ENCODE measurements around the gene TRIM9.

The TRIM9 gene

GRCh38 chr14:51094901-51095853 lies at the start of gene TRIM9:
Gene TRIM9, minus strand, starts transcription at chr14:51095105. Its CDS starts 166 bp downstream, at chr14:51094939.
- DNase-seq (ENCODE audit: low spot score): peak; percentile 90
- Mint-ChIP-seq H3K4me1 (ENCODE audit: low read depth) (peaks cover 15% of the 10 kb centered on the region), H3K27ac (peak within 1 kb of the TSS; percentile 57), H3K27me3 (ENCODE audit: low read depth) (peaks cover 67% of the 10 kb centered on the region), H3K36me3 (ENCODE audit: low read depth) (no peaks in the 10 kb centered on the region), H3K4me3 (peak within 1 kb of the TSS; percentile 93), H3K9me3 (no peaks in the 10 kb centered on the region)

GRCh38 chr14:51140856-51141255 lies 46.0 kb upstream of the TRIM9 start:
- no peak overlapping the region for H3K27ac Mint-ChIP-seq
- H3K9me3 Mint-ChIP-seq: no peaks in the 10 kb centered on the region
- H3K4me1 Mint-ChIP-seq (ENCODE audit: low read depth): no peaks in the 10 kb centered on the region
- DNase-seq (ENCODE audit: low spot score): no peak
- H3K4me3 Mint-ChIP-seq: no peak overlapping the region
- peaks cover 2% of the 10 kb centered on the region for H3K27me3 Mint-ChIP-seq (ENCODE audit: low read depth)
- H3K36me3 Mint-ChIP-seq (ENCODE audit: low read depth): no peaks in the 10 kb centered on the region

DNA sequence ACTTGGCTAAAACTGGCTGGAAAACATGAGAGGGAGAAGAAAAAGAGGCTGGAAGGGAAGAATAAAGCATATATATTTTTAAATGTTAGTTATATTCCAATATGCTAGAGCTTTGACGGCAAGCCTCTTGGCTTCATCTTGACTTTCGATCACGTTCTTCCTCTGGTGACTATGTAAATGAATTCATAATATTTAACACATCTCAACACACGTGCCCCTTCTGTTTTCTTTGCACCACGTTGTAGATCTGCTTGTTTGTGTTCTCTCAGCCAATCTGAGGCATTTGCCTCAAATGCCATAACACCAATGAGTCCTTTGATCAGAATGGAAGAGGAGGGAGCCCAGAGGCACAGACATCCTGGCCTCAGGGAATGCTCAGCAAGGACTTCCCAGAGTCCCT lies 45.4 kb upstream of the TRIM9 start:
- Mint-ChIP-seq H3K36me3 (ENCODE audit: low read depth) (no peaks in the 10 kb centered on the region), H3K27ac (no peak overlapping the region), H3K4me1 (ENCODE audit: low read depth) (no peaks in the 10 kb centered on the region), H3K27me3 (ENCODE audit: low read depth) (peaks cover 2% of the 10 kb centered on the region), H3K4me3 (no peak overlapping the region), H3K9me3 (no peaks in the 10 kb centered on the region)
- DNase-seq (ENCODE audit: low spot score): no peak

DNA sequence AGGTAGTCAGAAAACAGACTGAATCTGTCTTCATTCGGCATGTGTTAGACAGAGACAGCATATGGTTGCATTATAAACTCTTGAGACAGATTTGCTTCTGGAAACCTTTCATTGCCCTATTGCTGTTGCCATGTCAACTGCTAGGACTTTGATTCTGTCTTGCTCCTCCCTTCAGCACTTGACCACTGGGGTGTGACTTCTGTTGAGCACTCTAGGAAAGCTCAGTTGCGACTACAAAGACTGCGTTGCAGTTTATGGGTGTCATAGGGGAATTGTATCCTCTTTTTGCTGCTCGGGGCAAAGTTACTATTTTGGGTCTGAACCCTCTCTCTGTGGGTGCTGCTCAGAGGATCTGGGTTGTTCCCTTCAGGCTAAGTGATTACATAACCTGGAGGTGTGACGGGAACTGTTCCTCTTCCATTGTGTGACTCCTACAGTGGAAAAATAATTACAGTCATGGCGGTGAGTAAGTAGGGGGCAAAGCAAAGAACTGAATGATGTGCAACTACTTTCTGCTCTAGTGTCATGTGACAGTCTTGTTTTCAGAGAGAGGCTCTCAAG lies 44.3 kb upstream of the TRIM9 start:
- no peaks in the 10 kb centered on the region for H3K9me3 Mint-ChIP-seq
- peaks cover 2% of the 10 kb centered on the region for H3K27me3 Mint-ChIP-seq (ENCODE audit: low read depth)
- no peaks in the 10 kb centered on the region for H3K4me1 Mint-ChIP-seq (ENCODE audit: low read depth)
- no peak for DNase-seq (ENCODE audit: low spot score)
- no peak overlapping the region for H3K4me3 Mint-ChIP-seq
- no peaks in the 10 kb centered on the region for H3K36me3 Mint-ChIP-seq (ENCODE audit: low read depth)
- no peak overlapping the region for H3K27ac Mint-ChIP-seq

GRCh38 chr14:51138404-51139103 lies 43.6 kb upstream of the TRIM9 start:
- H3K9me3 Mint-ChIP-seq: no peaks in the 10 kb centered on the region
- H3K4me3 Mint-ChIP-seq: no peak overlapping the region
- no peaks in the 10 kb centered on the region for H3K4me1 Mint-ChIP-seq (ENCODE audit: low read depth)
- no peaks in the 10 kb centered on the region for H3K36me3 Mint-ChIP-seq (ENCODE audit: low read depth)
- H3K27me3 Mint-ChIP-seq (ENCODE audit: low read depth): peaks cover 2% of the 10 kb centered on the region
- no peak for DNase-seq (ENCODE audit: low spot score)
- H3K27ac Mint-ChIP-seq: no peak overlapping the region

DNA sequence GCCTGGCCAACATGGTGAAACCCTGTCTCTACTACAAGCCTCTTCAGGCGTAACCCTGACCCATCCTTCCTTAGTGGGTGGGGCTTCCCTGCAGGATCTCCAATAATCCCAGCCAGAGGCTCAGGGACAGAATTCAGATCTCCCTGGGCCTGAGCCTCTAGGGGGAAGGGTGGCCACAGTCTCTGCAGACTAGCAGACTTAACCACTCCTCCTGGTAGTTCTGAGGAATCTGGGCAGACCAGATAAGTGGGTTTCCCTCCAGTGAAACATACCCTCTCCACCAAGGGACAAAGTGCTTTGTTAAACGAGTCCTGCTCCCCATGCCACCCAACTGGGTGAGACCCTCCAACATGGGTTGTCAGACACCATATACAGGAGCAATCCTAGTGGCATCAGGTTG lies 36.6 kb upstream of the TRIM9 start:
- Mint-ChIP-seq H3K36me3 (ENCODE audit: low read depth) (no peaks in the 10 kb centered on the region), H3K9me3 (no peaks in the 10 kb centered on the region), H3K27ac (no peak overlapping the region), H3K4me3 (no peak overlapping the region), H3K27me3 (ENCODE audit: low read depth) (no peaks in the 10 kb centered on the region), H3K4me1 (ENCODE audit: low read depth) (no peaks in the 10 kb centered on the region)
- DNase-seq (ENCODE audit: low spot score): no peak

GRCh38 chr14:51129130-51129529 lies 34.2 kb upstream of the TRIM9 start:
- no peaks in the 10 kb centered on the region for H3K27me3 Mint-ChIP-seq (ENCODE audit: low read depth)
- no peak overlapping the region for H3K27ac Mint-ChIP-seq
- no peak for DNase-seq (ENCODE audit: low spot score)
- no peaks in the 10 kb centered on the region for H3K4me1 Mint-ChIP-seq (ENCODE audit: low read depth)
- no peak overlapping the region for H3K4me3 Mint-ChIP-seq
- H3K36me3 Mint-ChIP-seq (ENCODE audit: low read depth): no peaks in the 10 kb centered on the region
- no peaks in the 10 kb centered on the region for H3K9me3 Mint-ChIP-seq

- H3K36me3 Mint-ChIP-seq (ENCODE audit: low read depth): no peaks in the 10 kb centered on the region
- no peaks in the 10 kb centered on the region for H3K9me3 Mint-ChIP-seq
- no peak overlapping the region for H3K27ac Mint-ChIP-seq
- peaks cover 7% of the 10 kb centered on the region for H3K27me3 Mint-ChIP-seq (ENCODE audit: low read depth)
- no peak overlapping the region for H3K4me3 Mint-ChIP-seq
- DNase-seq (ENCODE audit: low spot score): no peak
- no peaks in the 10 kb centered on the region for H3K4me1 Mint-ChIP-seq (ENCODE audit: low read depth)
Observed at GRCh38 chr14:51124029-51124428, 29.1 kb upstream of the TRIM9 start.

DNA sequence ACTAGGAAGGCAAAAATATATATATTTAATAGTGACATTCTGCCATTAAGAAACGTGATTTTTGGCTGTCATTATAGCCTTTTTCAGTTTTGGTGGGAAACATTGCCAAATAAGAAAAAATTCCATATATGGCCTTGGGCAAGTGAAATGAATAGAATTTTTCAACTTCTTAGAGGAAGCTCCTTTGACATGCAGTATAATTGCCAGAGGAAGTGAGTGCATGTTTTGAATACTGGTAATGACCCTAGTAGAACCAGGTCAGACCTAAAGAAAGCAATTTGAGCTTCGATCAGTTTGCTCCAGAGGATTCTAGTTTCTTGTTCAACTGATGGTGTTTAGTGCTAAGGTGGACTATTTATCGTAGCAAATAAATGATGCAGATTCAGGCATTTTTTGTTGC lies 26.2 kb upstream of the TRIM9 start:
- H3K4me1 Mint-ChIP-seq (ENCODE audit: low read depth): no peaks in the 10 kb centered on the region
- H3K9me3 Mint-ChIP-seq: no peaks in the 10 kb centered on the region
- H3K36me3 Mint-ChIP-seq (ENCODE audit: low read depth): no peaks in the 10 kb centered on the region
- no peak overlapping the region for H3K27ac Mint-ChIP-seq
- DNase-seq (ENCODE audit: low spot score): no peak
- peaks cover 13% of the 10 kb centered on the region for H3K27me3 Mint-ChIP-seq (ENCODE audit: low read depth)
- no peak overlapping the region for H3K4me3 Mint-ChIP-seq

DNA sequence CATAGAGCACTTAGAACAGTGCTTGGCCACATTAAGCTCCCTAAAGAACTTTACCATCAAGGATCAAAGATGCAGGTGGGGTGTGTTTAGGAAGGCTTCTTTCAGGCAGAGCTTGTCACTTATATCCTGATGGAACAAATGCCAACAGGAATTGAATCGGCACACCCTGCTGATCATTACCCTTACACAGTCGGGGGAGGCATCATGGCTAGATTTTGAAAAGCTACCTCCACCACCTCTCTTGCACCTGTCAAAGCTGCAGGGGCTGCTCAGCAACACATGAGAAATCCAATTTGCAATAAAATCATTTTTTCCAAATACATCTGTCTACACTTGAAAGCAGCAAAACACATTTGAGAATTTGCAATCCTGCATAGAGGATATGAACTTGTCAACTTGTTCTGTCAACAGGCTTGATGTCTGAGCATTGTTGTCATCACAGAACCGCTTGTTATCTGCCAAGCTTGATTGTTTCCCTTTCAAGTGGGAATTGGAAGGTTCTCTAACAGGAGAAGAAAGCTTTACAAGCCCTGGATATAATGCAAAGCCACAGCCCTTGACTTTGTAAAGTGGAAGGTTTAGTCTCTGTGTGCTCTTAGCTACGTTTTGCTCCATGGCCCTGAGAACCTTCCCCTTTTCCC lies 24.6 kb upstream of the TRIM9 start:
- Mint-ChIP-seq H3K9me3 (no peaks in the 10 kb centered on the region), H3K4me3 (no peak overlapping the region), H3K36me3 (ENCODE audit: low read depth) (no peaks in the 10 kb centered on the region), H3K27ac (no peak overlapping the region), H3K4me1 (ENCODE audit: low read depth) (no peaks in the 10 kb centered on the region), H3K27me3 (ENCODE audit: low read depth) (peaks cover 13% of the 10 kb centered on the region)
- DNase-seq (ENCODE audit: low spot score): no peak

- Mint-ChIP-seq H3K4me1 (ENCODE audit: low read depth) (no peaks in the 10 kb centered on the region), H3K9me3 (no peaks in the 10 kb centered on the region), H3K27me3 (ENCODE audit: low read depth) (peaks cover 15% of the 10 kb centered on the region), H3K36me3 (ENCODE audit: low read depth) (no peaks in the 10 kb centered on the region), H3K27ac (no peak overlapping the region), H3K4me3 (no peak overlapping the region)
- no peak for DNase-seq (ENCODE audit: low spot score)
Observed at GRCh38 chr14:51118993-51119392, 24.1 kb upstream of the TRIM9 start.

DNA sequence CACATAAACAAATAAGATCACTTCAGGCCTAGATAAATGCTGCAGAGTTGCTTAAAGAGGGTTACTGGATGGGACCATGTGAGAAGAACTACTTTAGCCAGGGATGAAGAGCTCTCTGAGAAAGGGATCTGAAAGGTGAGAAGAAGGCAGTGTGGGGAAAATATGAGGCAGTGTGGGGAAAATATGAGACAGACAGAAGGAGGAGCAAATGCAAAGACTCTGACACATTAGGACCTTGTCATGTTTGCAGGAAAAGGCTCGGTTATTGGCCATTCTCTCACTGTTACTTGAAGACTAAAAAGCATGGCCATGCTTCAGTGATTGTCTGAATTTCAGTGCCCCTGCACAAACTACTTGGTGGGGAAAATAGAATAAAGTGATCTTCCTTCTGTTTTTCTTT lies 22.7 kb upstream of the TRIM9 start:
- Mint-ChIP-seq H3K36me3 (ENCODE audit: low read depth) (no peaks in the 10 kb centered on the region), H3K9me3 (no peaks in the 10 kb centered on the region), H3K4me1 (ENCODE audit: low read depth) (no peaks in the 10 kb centered on the region), H3K27ac (no peak overlapping the region), H3K27me3 (ENCODE audit: low read depth) (peaks cover 18% of the 10 kb centered on the region), H3K4me3 (no peak overlapping the region)
- no peak for DNase-seq (ENCODE audit: low spot score)

DNA sequence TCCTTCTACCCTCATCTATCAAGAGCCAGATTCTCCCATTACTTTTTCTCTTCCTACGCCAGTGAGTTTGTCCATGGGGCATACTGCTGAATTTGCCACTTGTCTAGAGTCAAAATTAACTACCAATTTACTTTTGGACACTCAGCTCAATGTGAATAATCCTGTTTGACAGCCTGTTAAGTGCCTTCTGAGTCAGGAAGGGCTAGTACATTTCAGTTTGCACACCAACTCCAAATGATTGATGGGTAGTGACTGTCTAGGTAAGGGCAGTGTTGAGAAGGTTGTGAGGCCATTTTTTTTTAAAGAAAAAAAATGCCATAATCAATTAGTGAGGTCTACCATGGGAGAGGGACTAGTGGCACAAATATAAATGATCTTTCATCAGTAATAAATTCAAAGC lies 21.8 kb upstream of the TRIM9 start:
- Mint-ChIP-seq H3K4me1 (ENCODE audit: low read depth) (no peaks in the 10 kb centered on the region), H3K27ac (no peak overlapping the region), H3K27me3 (ENCODE audit: low read depth) (peaks cover 17% of the 10 kb centered on the region), H3K9me3 (no peaks in the 10 kb centered on the region), H3K4me3 (no peak overlapping the region), H3K36me3 (ENCODE audit: low read depth) (no peaks in the 10 kb centered on the region)
- DNase-seq (ENCODE audit: low spot score): no peak

GRCh38 chr14:51109651-51110050 lies 14.7 kb upstream of the TRIM9 start:
- no peak overlapping the region for H3K4me3 Mint-ChIP-seq
- no peak overlapping the region for H3K27ac Mint-ChIP-seq
- H3K36me3 Mint-ChIP-seq (ENCODE audit: low read depth): no peaks in the 10 kb centered on the region
- peaks cover 11% of the 10 kb centered on the region for H3K27me3 Mint-ChIP-seq (ENCODE audit: low read depth)
- DNase-seq (ENCODE audit: low spot score): no peak
- H3K4me1 Mint-ChIP-seq (ENCODE audit: low read depth): no peaks in the 10 kb centered on the region
- no peaks in the 10 kb centered on the region for H3K9me3 Mint-ChIP-seq

Measured in T-helper 2 cell treated with Interferon-gamma antibody and Interleukin-4, amounts not matched to agents 5 μg/mL and 100 μg/mL, for 36 hours (primary cell).